OCI-LY7 (cell line): ENCODE data around the gene EVI5L.

Source experiments
- EZH2phosphoT487 ChIP-seq: fragments of 200-600 bp; sonication (generic); IDR thresholded peaks from 2 replicates; pipeline ENCODE4 v1.6.1; 2018; ENCODE audit warnings: low read depth, borderline replicate concordance, mild to moderate bottlenecking, mixed run types, antibody characterized with exemption, low read length, moderate library complexity, mixed read lengths
- TF ChIP-seq, protein P1 (sequence below): fragments of 200-600 bp; sonication (generic); conservative IDR thresholded peaks from 2 replicates; pipeline ENCODE4 v1.5.1; 2014; ENCODE audit warnings: mild to moderate bottlenecking, antibody characterized with exemption, low read length, moderate library complexity, mixed read lengths

DNA sequence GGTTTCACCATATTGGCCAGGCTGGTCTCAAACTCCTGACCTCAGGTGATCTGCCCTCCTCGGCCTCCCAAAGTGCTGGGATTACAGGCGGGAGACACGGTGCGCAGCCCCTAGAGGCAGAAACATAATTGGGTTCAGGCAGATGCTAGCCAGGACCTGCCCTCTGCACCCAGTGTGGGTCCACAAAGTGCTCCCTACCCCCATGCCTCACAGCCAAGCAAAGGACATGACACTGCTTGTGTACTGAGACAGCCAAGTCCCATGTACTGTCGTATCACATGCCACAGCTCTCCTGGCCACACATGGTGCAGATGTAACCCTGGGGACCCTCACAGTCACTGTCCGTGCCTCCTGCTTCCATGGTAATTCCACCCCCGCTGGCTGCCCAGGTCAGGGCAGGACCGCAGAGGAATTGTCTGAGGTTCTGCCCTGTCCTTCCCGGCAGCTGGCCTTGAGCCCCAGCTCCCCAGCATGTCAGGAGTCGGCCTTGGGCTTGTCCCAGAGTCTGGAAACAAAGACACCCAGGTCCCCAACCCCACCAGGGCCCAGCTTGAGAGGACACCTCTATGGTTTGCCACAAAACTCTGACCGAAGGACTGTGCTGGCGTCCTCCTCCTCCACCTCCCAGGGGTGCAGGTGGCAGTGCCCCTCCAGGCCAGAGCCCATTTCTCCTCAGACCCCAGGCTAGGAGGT, 36.5 kb downstream of the EVI5L start:
- TF ChIP-seq, protein P1, sequence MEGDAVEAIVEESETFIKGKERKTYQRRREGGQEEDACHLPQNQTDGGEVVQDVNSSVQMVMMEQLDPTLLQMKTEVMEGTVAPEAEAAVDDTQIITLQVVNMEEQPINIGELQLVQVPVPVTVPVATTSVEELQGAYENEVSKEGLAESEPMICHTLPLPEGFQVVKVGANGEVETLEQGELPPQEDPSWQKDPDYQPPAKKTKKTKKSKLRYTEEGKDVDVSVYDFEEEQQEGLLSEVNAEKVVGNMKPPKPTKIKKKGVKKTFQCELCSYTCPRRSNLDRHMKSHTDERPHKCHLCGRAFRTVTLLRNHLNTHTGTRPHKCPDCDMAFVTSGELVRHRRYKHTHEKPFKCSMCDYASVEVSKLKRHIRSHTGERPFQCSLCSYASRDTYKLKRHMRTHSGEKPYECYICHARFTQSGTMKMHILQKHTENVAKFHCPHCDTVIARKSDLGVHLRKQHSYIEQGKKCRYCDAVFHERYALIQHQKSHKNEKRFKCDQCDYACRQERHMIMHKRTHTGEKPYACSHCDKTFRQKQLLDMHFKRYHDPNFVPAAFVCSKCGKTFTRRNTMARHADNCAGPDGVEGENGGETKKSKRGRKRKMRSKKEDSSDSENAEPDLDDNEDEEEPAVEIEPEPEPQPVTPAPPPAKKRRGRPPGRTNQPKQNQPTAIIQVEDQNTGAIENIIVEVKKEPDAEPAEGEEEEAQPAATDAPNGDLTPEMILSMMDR, result no peak
- no peak for TF ChIP-seq EZH2phosphoT487
